ENCODE results near the gene HSD11B1.

HSD11B1 gene

GRCh38 chr1:209733409-209734192 is 29.0 kb downstream of the HSD11B1 start:
- Histone ChIP-seq H3K4me3 (no peak overlapping the region), H3K27ac (peak overlapping the region in 1 of 2 donors; percentile 31)
- no peak for DNase-seq (ENCODE audit: low spot score)
- TF ChIP-seq CTCF (IDR thresholded peaks at IDR 0.05), result no peak

- H3K27ac ChIP-seq, result no peak overlapping the region
- TF ChIP-seq CTCF (IDR thresholded peaks at IDR 0.05), result no peak
- H3K4me3 ChIP-seq, result no peak overlapping the region
- DNase-seq (ENCODE audit: low spot score), result no peak
These were observed 32.0 kb downstream of the HSD11B1 start for GRCh38 chr1:209736490-209737117.

GRCh38 chr1:209737118-209737505 is 32.5 kb downstream of the HSD11B1 start:
- no peak overlapping the region for H3K4me3 ChIP-seq
- DNase-seq (ENCODE audit: low spot score), result no peak
- no peak overlapping the region for H3K27ac ChIP-seq
- TF ChIP-seq CTCF (IDR thresholded peaks at IDR 0.05), result no peak

GRCh38 chr1:209738270-209738669 is 33.6 kb downstream of the HSD11B1 start:
- no peak for DNase-seq (ENCODE audit: low spot score)
- H3K4me3 ChIP-seq, result no peak overlapping the region
- no peak overlapping the region for H3K27ac ChIP-seq
- no peak for TF ChIP-seq CTCF (IDR thresholded peaks at IDR 0.05)

GRCh38 chr1:209741193-209741592 is 36.5 kb downstream of the HSD11B1 start:
- Histone ChIP-seq H3K27ac (no peak overlapping the region), H3K4me3 (no peak overlapping the region)
- TF ChIP-seq CTCF (IDR thresholded peaks at IDR 0.05), result no peak
- DNase-seq (ENCODE audit: low spot score), result no peak

GRCh38 chr1:209741889-209742288 is 37.2 kb downstream of the HSD11B1 start:
- H3K27ac ChIP-seq, result peak overlapping the region in 1 of 2 donors; percentile 66
- H3K4me3 ChIP-seq, result peak overlapping the region; percentile 54
- TF ChIP-seq CTCF (IDR thresholded peaks at IDR 0.05), result no peak
- no peak for DNase-seq (ENCODE audit: low spot score)
